ENCODE measurements around the gene C1QA. TPM values are rescaled to one million over a fixed set of nuclear protein-coding genes. Genes with fewer than 3 reads are reported as not detected.

Gene C1QA, protein sequence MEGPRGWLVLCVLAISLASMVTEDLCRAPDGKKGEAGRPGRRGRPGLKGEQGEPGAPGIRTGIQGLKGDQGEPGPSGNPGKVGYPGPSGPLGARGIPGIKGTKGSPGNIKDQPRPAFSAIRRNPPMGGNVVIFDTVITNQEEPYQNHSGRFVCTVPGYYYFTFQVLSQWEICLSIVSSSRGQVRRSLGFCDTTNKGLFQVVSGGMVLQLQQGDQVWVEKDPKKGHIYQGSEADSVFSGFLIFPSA
- total RNA-seq, result not detected in 2 replicates

GRCh38 chr1:22636353-22636752 lies at the start of gene C1QA:
TSS of gene C1QA (plus strand) at chr1:22636628. CDS start at chr1:22637617, 989 bp downstream.

DNA sequence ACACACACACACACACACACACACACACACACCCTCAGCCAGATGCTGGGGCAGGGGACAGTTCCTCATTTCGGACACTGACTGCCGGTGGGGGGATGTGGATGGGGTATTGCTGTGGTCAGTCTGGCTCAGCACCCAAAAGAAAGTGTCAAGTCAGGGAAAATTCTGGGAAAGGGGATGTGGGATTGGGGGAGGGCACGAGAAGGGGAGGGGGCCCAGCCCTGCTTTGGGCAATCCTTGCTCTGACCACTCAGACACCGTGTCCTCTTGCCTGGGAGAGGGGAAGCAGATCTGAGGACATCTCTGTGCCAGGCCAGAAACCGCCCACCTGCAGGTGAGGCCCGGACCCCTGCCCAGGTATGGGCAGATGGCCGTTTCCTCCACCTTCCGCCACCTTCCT lies 7.0 kb downstream of the C1QA start, which contains the start of gene C1QC:
Gene C1QC, plus strand, starts transcription at position 253 of the 400 bp plus-strand sequence. CDS start 391 bp downstream, outside the sequence.

GRCh38 chr1:22652881-22653316 lies 16.5 kb downstream of the C1QA start, which contains the start of gene C1QB:
TSS of gene C1QB (plus strand) at chr1:22653236. CDS start at chr1:22659463, 6,227 bp downstream.

Other genes with a start within 250 kb of the C1QA start
- gene ZBTB40, start 184.8 kb upstream of the C1QA start, total RNA-seq, result 5.8 and 12.3 TPM in 2 replicates
- gene EPHA8, start 73.1 kb upstream of the C1QA start, total RNA-seq, result not detected in 2 replicates
- not detected in 2 replicates for gene C1QC, start 7.0 kb downstream of the C1QA start, total RNA-seq
- gene C1QB, start 16.6 kb downstream of the C1QA start, total RNA-seq, result not detected in 2 replicates
- 50.0 and 58.8 TPM in 2 replicates for gene EPHB2, start 74.2 kb downstream of the C1QA start, total RNA-seq

All from epithelial cell of umbilical artery (primary cell).